Urothelium cell line (cell line): Measurements from ENCODE around the gene MUC5AC.
A peak's percentile ranks its signal among the peaks of the same experiment; 100 is the strongest.

ENCODE experiments used
- DNase-seq: peaks from one replicate; pipeline ENCODE4 v3.0.0; 2011; ENCODE audit warnings: low spot score, mixed read lengths
- FAIRE-seq: peaks from 2 replicates; lab custom pipeline; 2011; peaks lifted over from hg19 to GRCh38; lab: Jason Lieb, UNC

The MUC5AC gene

GRCh38 chr11:1193326-1194230, 35.8 kb downstream of the MUC5AC start:
- DNase-seq (no peak), FAIRE-seq (no peak)

- DNase-seq (no peak), FAIRE-seq (no peak)
These were observed 36.7 kb downstream of the MUC5AC start for GRCh38 chr11:1194231-1194976.

- no peak for FAIRE-seq
- no peak for DNase-seq
These were observed 37.4 kb downstream of the MUC5AC start for GRCh38 chr11:1194977-1195681.

GRCh38 chr11:1195682-1196515, 38.1 kb downstream of the MUC5AC start:
- FAIRE-seq (no peak), DNase-seq (no peak)

GRCh38 chr11:1196516-1197391, 39.0 kb downstream of the MUC5AC start:
- FAIRE-seq: no peak

GRCh38 chr11:1197431-1197885, 39.7 kb downstream of the MUC5AC start:
- FAIRE-seq (no peak), DNase-seq (no peak)

More at GRCh38 chr11:1196516-1197391, 39.0 kb downstream of the MUC5AC start:
- no peak for DNase-seq

- FAIRE-seq (no peak), DNase-seq (no peak)
These were observed 40.3 kb downstream of the MUC5AC start for GRCh38 chr11:1197886-1198560.

- FAIRE-seq: no peak
- no peak for DNase-seq
These were observed 40.9 kb downstream of the MUC5AC start for GRCh38 chr11:1198561-1199240.

- FAIRE-seq (no peak), DNase-seq (no peak)
These were observed 41.5 kb downstream of the MUC5AC start for GRCh38 chr11:1199241-1199750.

GRCh38 chr11:1199751-1200610, 42.2 kb downstream of the MUC5AC start:
- DNase-seq (no peak), FAIRE-seq (no peak)

- DNase-seq (no peak), FAIRE-seq (no peak)
These were observed 42.9 kb downstream of the MUC5AC start for GRCh38 chr11:1200611-1201191.

GRCh38 chr11:1201395-1202153, 43.8 kb downstream of the MUC5AC start:
- DNase-seq: no peak
- FAIRE-seq: peak; percentile 53

GRCh38 chr11:1202154-1202775, 44.5 kb downstream of the MUC5AC start:
- no peak for DNase-seq

GRCh38 chr11:1202776-1203504, 45.2 kb downstream of the MUC5AC start:
- DNase-seq (peak; percentile 69), FAIRE-seq (no peak)

More at GRCh38 chr11:1202154-1202775, 44.5 kb downstream of the MUC5AC start:
- no peak for FAIRE-seq
